GM18858 (cell line): Measurements from ENCODE around the gene NPTXR.

Source experiments
- ATAC-seq: cut with Tn5 transposase; IDR thresholded peaks from one replicate; pipeline ENCODE4 v1.9.1; 2021; ENCODE audit not compliant: unreplicated experiment

Gene NPTXR

GRCh38 chr22:38774496-38775166 lies 69.2 kb downstream of the NPTXR start:
- ATAC-seq, result no peak

- no peak for ATAC-seq
These were observed 70.4 kb downstream of the NPTXR start for GRCh38 chr22:38773363-38773946.

GRCh38 chr22:38772623-38772873 lies 71.3 kb downstream of the NPTXR start:
- ATAC-seq, result no peak

- ATAC-seq, result no peak
These were observed 73.4 kb downstream of the NPTXR start for GRCh38 chr22:38770257-38770949.
